Measurements from ENCODE around the gene TBK1.

DNA sequence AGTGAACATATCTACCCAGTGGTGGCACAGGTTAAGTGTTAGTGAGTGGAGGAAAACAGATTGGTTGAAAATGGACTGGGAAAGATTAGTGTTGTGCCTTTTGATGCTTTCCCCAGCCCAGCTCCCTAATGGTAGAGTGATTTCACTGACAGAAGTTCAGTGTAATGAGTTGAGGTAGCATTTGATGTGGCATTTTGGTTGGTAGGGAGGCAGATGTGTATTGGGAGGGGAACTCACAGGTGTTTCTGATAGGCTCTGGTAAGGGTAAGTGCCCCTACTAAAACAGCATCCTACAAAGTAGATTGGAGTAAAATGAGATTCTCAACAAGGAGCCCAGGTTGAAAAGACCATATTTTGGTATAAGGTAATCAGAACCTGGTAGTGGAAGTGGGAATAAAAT, 4.2 kb downstream of the TBK1 start:
- TF ChIP-seq EZH2 (IDR thresholded peaks at IDR 0.05; ENCODE audit: borderline replicate concordance, low read length) (no peak), CTCF (conservative IDR thresholded peaks at IDR 0.05 in 1 of 2, IDR thresholded peaks at IDR 0.05 in 1 of 2; ENCODE audit: extremely low read depth in 1 of 2, insufficient read depth in 1 of 2, low read depth in 1 of 2, low read length in 2 of 2) (no peak)
